ENCODE results near the gene TMTC4. TPM values are rescaled to one million over a fixed set of nuclear protein-coding genes. Genes with fewer than 3 reads are reported as not detected.
A peak's percentile ranks its signal among the peaks of the same experiment; 100 is the strongest.

Gene TMTC4
- total and polyA plus RNA-seq, 2 of the 4 experiments (the other 2 are of a cell fraction), result 8.4 to 14.3 TPM

DNA sequence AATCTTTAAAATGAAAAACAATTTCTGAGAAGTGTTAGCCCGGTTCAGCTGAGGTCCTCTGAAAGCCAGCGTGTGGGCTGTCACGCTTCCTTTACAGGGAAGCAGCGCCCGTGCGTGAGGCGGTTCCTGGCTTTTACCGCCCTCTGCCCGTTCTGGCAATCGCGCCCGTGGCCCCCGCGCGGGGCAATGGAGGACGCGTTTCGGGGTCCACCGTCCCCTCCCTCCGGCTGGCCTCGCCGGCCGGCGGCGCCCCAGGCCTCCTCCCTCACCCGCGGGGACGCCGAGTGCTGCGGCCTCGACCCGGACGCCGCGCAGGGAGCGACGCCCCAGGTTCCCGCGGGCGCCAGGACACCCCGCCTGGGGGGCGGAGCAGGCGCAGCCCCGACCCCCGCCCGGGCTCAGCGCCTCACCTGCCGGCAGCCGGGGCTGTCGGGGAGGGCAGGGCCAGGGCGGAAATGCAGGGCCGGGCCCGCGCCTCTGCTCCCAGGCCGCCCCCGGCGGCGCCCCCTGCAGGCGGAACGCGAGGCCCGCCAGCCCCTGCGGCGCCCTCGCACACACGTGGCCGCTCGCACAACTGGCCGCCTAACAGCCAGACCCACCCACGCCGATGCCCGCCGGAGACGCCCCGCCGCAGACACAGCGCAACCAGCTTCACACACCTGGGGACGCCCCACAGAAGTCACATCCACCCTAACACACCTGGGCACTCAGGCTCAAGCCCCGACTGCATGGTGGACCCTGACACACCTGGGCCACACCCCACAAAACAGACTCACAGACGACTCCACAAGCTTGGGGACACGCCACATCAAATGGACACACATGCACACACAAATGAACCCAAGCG, 86.0 kb downstream of the TMTC4 start, which contains the start of gene GGACT (continued):
- TF ChIP-seq, protein P1, sequence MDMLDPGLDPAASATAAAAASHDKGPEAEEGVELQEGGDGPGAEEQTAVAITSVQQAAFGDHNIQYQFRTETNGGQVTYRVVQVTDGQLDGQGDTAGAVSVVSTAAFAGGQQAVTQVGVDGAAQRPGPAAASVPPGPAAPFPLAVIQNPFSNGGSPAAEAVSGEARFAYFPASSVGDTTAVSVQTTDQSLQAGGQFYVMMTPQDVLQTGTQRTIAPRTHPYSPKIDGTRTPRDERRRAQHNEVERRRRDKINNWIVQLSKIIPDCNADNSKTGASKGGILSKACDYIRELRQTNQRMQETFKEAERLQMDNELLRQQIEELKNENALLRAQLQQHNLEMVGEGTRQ (IDR thresholded peaks at IDR 0.05; ENCODE audit: low read depth, low read length), result peak; percentile 57

DNA sequence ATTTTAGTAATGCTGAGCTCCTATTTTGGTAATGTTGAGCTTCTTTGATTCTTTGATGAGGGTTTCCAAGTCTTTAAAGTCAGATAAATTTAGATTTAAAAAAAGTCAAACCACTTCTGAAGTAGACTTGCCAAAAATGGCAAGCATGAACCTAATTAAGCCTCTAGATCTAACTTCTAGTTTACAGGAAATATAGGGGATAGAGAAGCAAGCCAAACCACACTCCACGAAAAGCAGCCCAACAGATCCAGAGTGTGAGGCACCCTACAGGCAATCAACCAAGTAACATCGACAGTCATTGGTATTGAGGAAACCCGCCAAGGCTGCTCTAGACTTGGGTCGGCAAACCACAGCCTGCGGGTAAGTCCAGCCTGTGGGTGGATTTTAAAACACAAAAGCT, 89.7 kb downstream of the TMTC4 start:
- H3K4ac ChIP-seq (ENCODE audit: low read depth, low read length), result no peak overlapping the region
- no peak overlapping the region for H2BK20ac ChIP-seq (ENCODE audit: low read depth, low read length)
- H2AFZ ChIP-seq (replicated peaks; ENCODE audit: low read length, poor library complexity), result no peak overlapping the region
- H2AK5ac ChIP-seq (ENCODE audit: low read depth, low read length), result no peak overlapping the region
- H4K20me1 ChIP-seq (ENCODE audit: insufficient read depth, low read length), result no peaks in the 10 kb centered on the region
- no TSS peak for BruUV-seq (replicated peaks)
- H3K36me3 ChIP-seq (ENCODE audit: control insufficient read depth, insufficient read depth, low read length), result peaks cover 3% of the 10 kb centered on the region; the same call in 1 of the 2 replicates
- no peaks in the 10 kb centered on the region for H3K27me3 ChIP-seq (ENCODE audit: control insufficient read depth, insufficient read depth, low read length)
- in situ Hi-C loops (cut with MboI; ENCODE audit: low sequenced_read_pairs), result no loop called here
- H3K9me1 ChIP-seq (ENCODE audit: insufficient read depth, low read length), result peaks cover 4% of the 10 kb centered on the region
- no peak overlapping the region for H2BK120ac ChIP-seq (ENCODE audit: low read depth, low read length)
- 0 out of 2 replicates have a peak, but pooled peaks cover 2% of the 10 kb centered on the region for H3K4me1 ChIP-seq (ENCODE audit: control insufficient read depth, insufficient read depth, low read length)
- H3K23ac ChIP-seq (ENCODE audit: low read depth, low read length), result no peak overlapping the region
- intact Hi-C loops (cut with micrococcal nuclease), result no loop called here
- no peak overlapping the region for H4K8ac ChIP-seq (ENCODE audit: low read depth in 2 of 2, low read length in 2 of 2)
- no peak overlapping the region for H3K56ac ChIP-seq (ENCODE audit: extremely low read depth, insufficient read depth, low read length)
- H3K4me2 ChIP-seq (ENCODE audit: low read depth, low read length), result no peak overlapping the region
- no peak overlapping the region for H3K9ac ChIP-seq (ENCODE audit: low read depth, low read length)
- no CpG with 5 or more reads among the region's 5 CpGs for WGBS, 2 experiments (ENCODE audit: extremely low coverage in 2 of 2, insufficient read length in 1 of 2)
- H3K79me1 ChIP-seq (ENCODE audit: low read depth in 1 of 2, low read length in 2 of 2), result no peaks in the 10 kb centered on the region
- CTCF ChIA-PET, result interaction anchor here (0.7 kb wide), 1 partner anchor 42 kb away, joined by 5 read pairs; no protein-coding TSS in a partner anchor
- no peak overlapping the region for H4K91ac ChIP-seq (ENCODE audit: insufficient read depth, low read depth, low read length)
- no peak overlapping the region for H2BK15ac ChIP-seq (ENCODE audit: low read depth, low read length)
- H3K27ac ChIP-seq (ENCODE audit: insufficient read depth, low read length), result no peak overlapping the region
- no peak overlapping the region for H3K18ac ChIP-seq (ENCODE audit: low read depth, low read length)
- ATAC-seq (ENCODE audit: low read depth) (no peak), DNase-seq (no peak)
- no peak overlapping the region for H2AK9ac ChIP-seq (replicated peaks; ENCODE audit: low read depth, low read length, poor library complexity)
- no peak overlapping the region for H2BK5ac ChIP-seq (ENCODE audit: low read depth, low read length, poor library complexity, severe bottlenecking)
- dilution Hi-C loops (cut with HindIII; ENCODE audit: low sequenced_read_pairs, unreplicated experiment), result no loop called here
- H4K5ac ChIP-seq (ENCODE audit: low read depth, low read length), result no peak overlapping the region
- no peak overlapping the region for H3K14ac ChIP-seq (replicated peaks; ENCODE audit: low read depth, low read length)
- no peak overlapping the region for H3K4me3 ChIP-seq (ENCODE audit: insufficient read depth, low read depth, low read length)
- no peaks in the 10 kb centered on the region for H3K9me3 ChIP-seq (ENCODE audit: control insufficient read depth, insufficient read depth, low read length)
- POLR2A ChIA-PET (ENCODE audit: unreplicated experiment), result no interaction called here
- no peak for TF ChIP-seq RAD21 (IDR thresholded peaks at IDR 0.05; ENCODE audit: low read length)
- no peak for TF ChIP-seq MXI1 (IDR thresholded peaks at IDR 0.05; ENCODE audit: borderline replicate concordance, low read depth, low read length)
- TF ChIP-seq SMC3 (IDR thresholded peaks at IDR 0.05; ENCODE audit: low read depth, low read length), result no peak
- no peak for TF ChIP-seq POLR2A (IDR thresholded peaks at IDR 0.05; ENCODE audit: low read depth, low read length)
- no peak for TF ChIP-seq FOS (IDR thresholded peaks at IDR 0.05; ENCODE audit: low read depth, low read length)
- TF ChIP-seq, protein P2, sequence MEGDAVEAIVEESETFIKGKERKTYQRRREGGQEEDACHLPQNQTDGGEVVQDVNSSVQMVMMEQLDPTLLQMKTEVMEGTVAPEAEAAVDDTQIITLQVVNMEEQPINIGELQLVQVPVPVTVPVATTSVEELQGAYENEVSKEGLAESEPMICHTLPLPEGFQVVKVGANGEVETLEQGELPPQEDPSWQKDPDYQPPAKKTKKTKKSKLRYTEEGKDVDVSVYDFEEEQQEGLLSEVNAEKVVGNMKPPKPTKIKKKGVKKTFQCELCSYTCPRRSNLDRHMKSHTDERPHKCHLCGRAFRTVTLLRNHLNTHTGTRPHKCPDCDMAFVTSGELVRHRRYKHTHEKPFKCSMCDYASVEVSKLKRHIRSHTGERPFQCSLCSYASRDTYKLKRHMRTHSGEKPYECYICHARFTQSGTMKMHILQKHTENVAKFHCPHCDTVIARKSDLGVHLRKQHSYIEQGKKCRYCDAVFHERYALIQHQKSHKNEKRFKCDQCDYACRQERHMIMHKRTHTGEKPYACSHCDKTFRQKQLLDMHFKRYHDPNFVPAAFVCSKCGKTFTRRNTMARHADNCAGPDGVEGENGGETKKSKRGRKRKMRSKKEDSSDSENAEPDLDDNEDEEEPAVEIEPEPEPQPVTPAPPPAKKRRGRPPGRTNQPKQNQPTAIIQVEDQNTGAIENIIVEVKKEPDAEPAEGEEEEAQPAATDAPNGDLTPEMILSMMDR (conservative IDR thresholded peaks at IDR 0.05; ENCODE audit: low read depth, low read length), result no peak
- TF ChIP-seq MAFK (IDR thresholded peaks at IDR 0.05; ENCODE audit: low read depth, low read length), result no peak
- TF ChIP-seq CHD1 (IDR thresholded peaks at IDR 0.05; ENCODE audit: low read depth, low read length), result no peak
- TF ChIP-seq, protein P3, sequence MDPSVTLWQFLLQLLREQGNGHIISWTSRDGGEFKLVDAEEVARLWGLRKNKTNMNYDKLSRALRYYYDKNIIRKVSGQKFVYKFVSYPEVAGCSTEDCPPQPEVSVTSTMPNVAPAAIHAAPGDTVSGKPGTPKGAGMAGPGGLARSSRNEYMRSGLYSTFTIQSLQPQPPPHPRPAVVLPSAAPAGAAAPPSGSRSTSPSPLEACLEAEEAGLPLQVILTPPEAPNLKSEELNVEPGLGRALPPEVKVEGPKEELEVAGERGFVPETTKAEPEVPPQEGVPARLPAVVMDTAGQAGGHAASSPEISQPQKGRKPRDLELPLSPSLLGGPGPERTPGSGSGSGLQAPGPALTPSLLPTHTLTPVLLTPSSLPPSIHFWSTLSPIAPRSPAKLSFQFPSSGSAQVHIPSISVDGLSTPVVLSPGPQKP (IDR thresholded peaks at IDR 0.05; ENCODE audit: borderline replicate concordance, low read depth, low read length), result no peak
- no peak for TF ChIP-seq RFX5 (IDR thresholded peaks at IDR 0.05; ENCODE audit: low read depth, low read length)
- no peak for TF ChIP-seq MAZ (IDR thresholded peaks at IDR 0.05; ENCODE audit: borderline replicate concordance, low read depth, low read length)
- no peak for TF ChIP-seq BHLHE40 (IDR thresholded peaks at IDR 0.05; ENCODE audit: low read depth, low read length)

Measured in IMR-90 (cell line).